GM12873 (cell line): ENCODE measurements around the gene ELMOD1.

Experiments used
- CTCF ChIP-seq: IDR thresholded peaks from 2 replicates; pipeline ENCODE4 v1.5.1; 2012; ENCODE audit warnings: low read depth, mild to moderate bottlenecking, moderate library complexity, low read length, control low read depth; ENCODE audit not compliant: insufficient read depth; ENCODE audit errors: missing control alignments

ELMOD1 gene

GRCh38 chr11:107711861-107712755, 121.2 kb downstream of the ELMOD1 start, which contains the start of gene SLN:
Gene SLN, minus strand, starts transcription at chr11:107712056.
- TF ChIP-seq CTCF, result no peak

GRCh38 chr11:107713009-107713408, 122.1 kb downstream of the ELMOD1 start:
- TF ChIP-seq CTCF, result no peak
